ENCODE measurements around the gene SNX33.
"Not testable (repeated sequence)": the region's sequence is repeated elsewhere in the genome, so short reads cannot be mapped to it uniquely, and the experiment has no call there.

SNX33 gene

DNA sequence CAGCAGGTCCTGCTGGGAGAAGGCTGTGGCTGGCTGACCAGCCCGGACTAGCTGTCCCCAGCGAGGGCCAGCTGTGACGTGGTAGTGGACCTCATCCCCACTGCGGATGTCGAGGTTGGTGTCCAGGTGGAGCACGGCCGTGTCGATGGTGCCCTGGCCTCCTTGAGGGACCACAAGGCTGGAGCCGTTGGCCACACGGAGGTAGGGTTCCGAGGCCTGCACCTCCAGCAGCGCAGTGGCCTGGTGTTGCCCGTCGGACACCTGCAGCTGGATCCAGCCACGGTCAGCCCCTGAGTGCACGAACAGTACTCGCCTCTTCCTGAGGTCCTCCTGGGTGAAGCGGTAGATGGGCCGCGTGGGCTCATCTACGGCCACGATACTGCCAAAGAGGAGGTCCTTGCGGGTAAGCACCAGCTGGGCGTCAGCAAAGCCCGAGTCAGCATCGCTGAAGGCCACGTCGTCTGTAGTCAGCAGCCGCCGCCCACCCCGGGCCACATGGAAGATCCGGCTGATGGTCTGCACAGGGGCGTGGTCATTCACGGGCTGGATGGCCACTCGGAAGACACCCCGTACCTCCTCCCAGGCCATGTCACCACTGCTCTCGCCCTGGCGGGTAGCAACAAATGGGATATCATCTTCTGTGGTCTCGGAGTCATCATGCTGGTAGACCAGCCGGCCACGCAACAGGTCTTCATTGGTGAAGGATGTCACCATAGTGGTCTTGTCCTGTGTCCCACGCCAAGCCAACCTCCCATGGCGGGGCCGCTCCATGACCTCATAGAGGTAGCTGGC, 40.0 kb downstream of the SNX33 start:
- H3K79me2 ChIP-seq (ENCODE audit: insufficient read depth, low read length), result no peaks in the 10 kb centered on the region
- H3K4me3 ChIP-seq (ENCODE audit: low read depth in 1 of 2, low read length in 2 of 2), result no peak overlapping the region
- H3K27me3 ChIP-seq (ENCODE audit: insufficient read depth, low read length, poor library complexity), result no peaks in the 10 kb centered on the region
- DNase-seq, result no peak
- H3K9me3 ChIP-seq (ENCODE audit: insufficient read depth, low read length, severe bottlenecking), result no peaks in the 10 kb centered on the region
- H3K36me3 ChIP-seq (ENCODE audit: insufficient read depth, low read length), result no peaks in the 10 kb centered on the region
- H3K4me2 ChIP-seq (ENCODE audit: insufficient read depth, low read length), result no peak overlapping the region
- H3K27ac ChIP-seq (ENCODE audit: low read length), result no peak overlapping the region
- no peak overlapping the region for H3K9ac ChIP-seq (ENCODE audit: low read depth, low read length)
- no peak for ATAC-seq (ENCODE audit: insufficient read depth, low read depth)
- peaks cover 3% of the 10 kb centered on the region; the same call in 1 of the 2 replicates for H3K4me1 ChIP-seq (ENCODE audit: insufficient read depth, low read length)
- H4K20me1 ChIP-seq (ENCODE audit: insufficient read depth, low read length), result no peaks in the 10 kb centered on the region
- H2AFZ ChIP-seq (ENCODE audit: low read depth, low read length), result no peak overlapping the region
- TF ChIP-seq EZH2 (IDR thresholded peaks at IDR 0.05; ENCODE audit: borderline replicate concordance, low read depth, low read length, severe bottlenecking), result no peak
- TF ChIP-seq, protein P1, sequence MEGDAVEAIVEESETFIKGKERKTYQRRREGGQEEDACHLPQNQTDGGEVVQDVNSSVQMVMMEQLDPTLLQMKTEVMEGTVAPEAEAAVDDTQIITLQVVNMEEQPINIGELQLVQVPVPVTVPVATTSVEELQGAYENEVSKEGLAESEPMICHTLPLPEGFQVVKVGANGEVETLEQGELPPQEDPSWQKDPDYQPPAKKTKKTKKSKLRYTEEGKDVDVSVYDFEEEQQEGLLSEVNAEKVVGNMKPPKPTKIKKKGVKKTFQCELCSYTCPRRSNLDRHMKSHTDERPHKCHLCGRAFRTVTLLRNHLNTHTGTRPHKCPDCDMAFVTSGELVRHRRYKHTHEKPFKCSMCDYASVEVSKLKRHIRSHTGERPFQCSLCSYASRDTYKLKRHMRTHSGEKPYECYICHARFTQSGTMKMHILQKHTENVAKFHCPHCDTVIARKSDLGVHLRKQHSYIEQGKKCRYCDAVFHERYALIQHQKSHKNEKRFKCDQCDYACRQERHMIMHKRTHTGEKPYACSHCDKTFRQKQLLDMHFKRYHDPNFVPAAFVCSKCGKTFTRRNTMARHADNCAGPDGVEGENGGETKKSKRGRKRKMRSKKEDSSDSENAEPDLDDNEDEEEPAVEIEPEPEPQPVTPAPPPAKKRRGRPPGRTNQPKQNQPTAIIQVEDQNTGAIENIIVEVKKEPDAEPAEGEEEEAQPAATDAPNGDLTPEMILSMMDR (IDR thresholded peaks at IDR 0.05; ENCODE audit: borderline replicate concordance, extremely low read depth, low read length, poor library complexity, severe bottlenecking), result no peak

DNA sequence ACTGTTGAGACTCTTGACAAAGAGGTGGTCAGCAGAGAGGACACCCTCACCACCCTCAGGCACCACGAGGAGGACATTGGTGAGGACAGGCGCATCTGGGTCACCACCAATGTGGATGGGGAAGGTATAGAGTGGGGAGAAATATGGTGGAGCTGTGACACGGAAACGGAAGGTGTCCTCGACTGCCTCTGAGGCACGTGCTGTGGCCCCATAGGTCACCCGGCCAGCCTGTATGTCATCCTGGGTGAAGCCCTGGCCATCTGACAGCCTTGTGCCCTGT, 40.5 kb downstream of the SNX33 start:
- Histone ChIP-seq H4K20me1 (ENCODE audit: insufficient read depth, low read length) (no peaks in the 10 kb centered on the region), H3K9me3 (ENCODE audit: insufficient read depth, low read length, severe bottlenecking) (no peaks in the 10 kb centered on the region), H3K36me3 (ENCODE audit: insufficient read depth, low read length) (no peaks in the 10 kb centered on the region), H3K4me3 (ENCODE audit: low read depth in 1 of 2, low read length in 2 of 2) (no peak overlapping the region), H3K27ac (ENCODE audit: low read length) (no peak overlapping the region), H3K27me3 (ENCODE audit: insufficient read depth, low read length, poor library complexity) (no peaks in the 10 kb centered on the region), H2AFZ (ENCODE audit: low read depth, low read length) (no peak overlapping the region), H3K4me2 (ENCODE audit: insufficient read depth, low read length) (no peak overlapping the region), H3K4me1 (ENCODE audit: insufficient read depth, low read length) (peaks cover 3% of the 10 kb centered on the region; the same call in 1 of the 2 replicates), H3K9ac (ENCODE audit: low read depth, low read length) (no peak overlapping the region), H3K79me2 (ENCODE audit: insufficient read depth, low read length) (no peaks in the 10 kb centered on the region)
- DNase-seq (no peak), ATAC-seq (ENCODE audit: insufficient read depth, low read depth) (no peak)
- TF ChIP-seq EZH2 (IDR thresholded peaks at IDR 0.05; ENCODE audit: borderline replicate concordance, low read depth, low read length, severe bottlenecking), result no peak
- TF ChIP-seq, protein P1 (IDR thresholded peaks at IDR 0.05; ENCODE audit: borderline replicate concordance, extremely low read depth, low read length, poor library complexity, severe bottlenecking), result no peak

DNA sequence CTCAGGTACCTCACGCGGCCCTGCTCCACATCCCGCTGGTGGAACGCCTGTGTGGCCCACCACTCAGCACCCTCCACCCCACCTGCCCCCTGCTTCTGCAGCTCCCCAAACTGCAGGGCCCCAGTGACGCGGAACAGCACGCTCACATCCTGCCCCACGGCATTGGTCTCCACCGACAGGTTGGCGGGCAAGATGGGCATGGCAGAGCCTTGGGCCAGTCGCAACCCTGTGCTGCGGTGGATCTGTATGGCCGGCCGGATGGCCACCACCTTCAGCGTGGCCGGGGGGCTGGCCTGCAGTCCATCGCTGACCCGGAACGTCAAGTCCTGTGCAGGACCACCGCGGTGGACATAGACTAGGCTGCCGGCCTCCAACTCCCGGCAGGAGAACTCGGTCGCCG, 41.1 kb downstream of the SNX33 start:
- Histone ChIP-seq H3K79me2 (ENCODE audit: insufficient read depth, low read length) (no peaks in the 10 kb centered on the region), H3K4me2 (ENCODE audit: insufficient read depth, low read length) (no peak overlapping the region), H2AFZ (ENCODE audit: low read depth, low read length) (no peak overlapping the region), H3K27me3 (ENCODE audit: insufficient read depth, low read length, poor library complexity) (no peaks in the 10 kb centered on the region), H3K9me3 (ENCODE audit: insufficient read depth, low read length, severe bottlenecking) (no peaks in the 10 kb centered on the region), H3K9ac (ENCODE audit: low read depth, low read length) (no peak overlapping the region), H3K36me3 (ENCODE audit: insufficient read depth, low read length) (no peaks in the 10 kb centered on the region), H3K4me3 (ENCODE audit: low read depth in 1 of 2, low read length in 2 of 2) (no peak overlapping the region), H3K4me1 (ENCODE audit: insufficient read depth, low read length) (no peaks in the 10 kb centered on the region), H3K27ac (ENCODE audit: low read length) (no peak overlapping the region), H4K20me1 (ENCODE audit: insufficient read depth, low read length) (no peaks in the 10 kb centered on the region)
- ATAC-seq (ENCODE audit: insufficient read depth, low read depth), result no peak
- DNase-seq, result no peak
- TF ChIP-seq EZH2 (IDR thresholded peaks at IDR 0.05; ENCODE audit: borderline replicate concordance, low read depth, low read length, severe bottlenecking), result no peak
- TF ChIP-seq, protein P1 (IDR thresholded peaks at IDR 0.05; ENCODE audit: borderline replicate concordance, extremely low read depth, low read length, poor library complexity, severe bottlenecking), result no peak

DNA sequence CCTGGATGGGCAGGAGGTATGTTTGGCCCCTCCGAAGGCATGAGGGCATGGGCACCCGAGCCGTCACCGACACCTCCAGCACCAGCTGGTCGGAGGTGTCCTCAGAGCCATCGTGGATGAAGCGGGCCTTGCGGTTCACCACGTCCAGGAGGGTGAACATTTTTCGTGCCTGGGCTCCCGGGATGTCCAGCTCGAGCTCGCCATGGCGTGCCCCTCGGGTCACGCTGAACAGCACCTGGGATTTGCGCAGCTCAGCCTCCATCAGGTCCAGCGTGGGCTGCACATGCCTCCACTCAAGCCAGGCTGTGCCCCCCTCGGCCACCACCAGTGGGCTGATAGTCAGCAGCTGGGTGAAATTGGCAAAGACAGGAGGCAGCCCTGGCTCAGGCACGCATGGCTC, 41.7 kb downstream of the SNX33 start:
- not testable (repeated sequence) for H3K27ac ChIP-seq (ENCODE audit: low read length); H3K9me3 ChIP-seq (ENCODE audit: insufficient read depth, low read length, severe bottlenecking); H4K20me1 ChIP-seq (ENCODE audit: insufficient read depth, low read length); H3K79me2 ChIP-seq (ENCODE audit: insufficient read depth, low read length); H3K9ac ChIP-seq (ENCODE audit: low read depth, low read length); H2AFZ ChIP-seq (ENCODE audit: low read depth, low read length); H3K27me3 ChIP-seq (ENCODE audit: insufficient read depth, low read length, poor library complexity); ATAC-seq (ENCODE audit: insufficient read depth, low read depth); H3K4me1 ChIP-seq (ENCODE audit: insufficient read depth, low read length); H3K36me3 ChIP-seq (ENCODE audit: insufficient read depth, low read length); H3K4me2 ChIP-seq (ENCODE audit: insufficient read depth, low read length); H3K4me3 ChIP-seq (ENCODE audit: low read depth in 1 of 2, low read length in 2 of 2); DNase-seq

DNA sequence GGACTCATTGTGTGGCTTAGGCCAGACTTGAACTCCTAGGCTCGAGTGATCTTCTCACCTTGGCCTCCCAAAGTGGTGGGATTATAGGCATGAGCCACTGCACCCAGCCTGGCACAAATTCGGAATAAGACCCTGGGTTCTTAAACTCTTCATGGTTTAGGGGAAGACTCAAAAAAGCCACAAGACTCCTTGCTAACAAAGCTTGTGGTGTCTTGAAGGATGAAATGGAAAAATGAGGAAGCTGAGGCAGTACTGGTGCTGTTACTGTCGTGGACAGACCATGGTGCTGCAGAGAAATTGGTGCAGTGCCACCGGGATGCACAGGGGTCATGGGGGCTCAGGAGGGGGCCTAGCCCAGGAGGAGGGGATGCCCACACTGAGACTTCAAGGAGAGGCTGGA, 44.6 kb downstream of the SNX33 start:
- H3K9me3 ChIP-seq (ENCODE audit: insufficient read depth, low read length, severe bottlenecking); H3K36me3 ChIP-seq (ENCODE audit: insufficient read depth, low read length); H2AFZ ChIP-seq (ENCODE audit: low read depth, low read length); H3K79me2 ChIP-seq (ENCODE audit: insufficient read depth, low read length); H4K20me1 ChIP-seq (ENCODE audit: insufficient read depth, low read length); H3K4me2 ChIP-seq (ENCODE audit: insufficient read depth, low read length); H3K27ac ChIP-seq (ENCODE audit: low read length); H3K4me3 ChIP-seq (ENCODE audit: low read depth in 1 of 2, low read length in 2 of 2); H3K9ac ChIP-seq (ENCODE audit: low read depth, low read length); ATAC-seq (ENCODE audit: insufficient read depth, low read depth); H3K4me1 ChIP-seq (ENCODE audit: insufficient read depth, low read length); DNase-seq; H3K27me3 ChIP-seq (ENCODE audit: insufficient read depth, low read length, poor library complexity): not testable (repeated sequence)

DNA sequence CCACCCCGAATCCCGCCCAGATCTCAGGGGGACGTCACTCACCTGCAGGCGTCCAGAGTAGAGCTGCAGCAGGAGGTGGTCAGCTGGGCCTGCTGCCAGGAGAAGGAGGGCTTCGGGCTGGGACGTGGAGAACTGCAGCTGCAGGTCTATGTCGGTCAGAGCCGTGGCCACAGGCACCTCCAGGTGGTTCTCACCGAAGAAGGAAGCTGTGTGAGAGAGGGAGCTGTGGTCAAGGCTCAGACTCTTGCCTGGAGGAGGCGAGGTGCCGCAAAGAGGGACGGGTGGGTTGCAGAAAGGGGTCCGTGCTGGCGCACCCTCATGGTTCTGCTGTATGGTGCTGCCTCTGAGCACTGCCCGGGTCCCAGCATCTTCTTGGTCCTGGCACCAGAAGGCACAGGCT, 45.3 kb downstream of the SNX33 start:
- H3K79me2 ChIP-seq (ENCODE audit: insufficient read depth, low read length); ATAC-seq (ENCODE audit: insufficient read depth, low read depth); H3K27me3 ChIP-seq (ENCODE audit: insufficient read depth, low read length, poor library complexity); H2AFZ ChIP-seq (ENCODE audit: low read depth, low read length); H3K27ac ChIP-seq (ENCODE audit: low read length); H3K36me3 ChIP-seq (ENCODE audit: insufficient read depth, low read length); H3K9ac ChIP-seq (ENCODE audit: low read depth, low read length); H3K9me3 ChIP-seq (ENCODE audit: insufficient read depth, low read length, severe bottlenecking); H4K20me1 ChIP-seq (ENCODE audit: insufficient read depth, low read length); H3K4me3 ChIP-seq (ENCODE audit: low read depth in 1 of 2, low read length in 2 of 2); DNase-seq; H3K4me1 ChIP-seq (ENCODE audit: insufficient read depth, low read length); H3K4me2 ChIP-seq (ENCODE audit: insufficient read depth, low read length): not testable (repeated sequence)
